Smooth muscle cell of the pulmonary artery (primary cell): ENCODE results near the gene MGA. TPM values are rescaled to one million over a fixed set of nuclear protein-coding genes. Genes with fewer than 3 reads are reported as not detected.

ENCODE experiments used
- total RNA-seq: library from RNA; depleted of rRNA; stranded (reverse); fragments of >200 nt; gene quantifications from 2 replicates; pipeline ENCODE4 v1.2.3, GENCODE V29; 2014

MGA gene
- total RNA-seq = 34.6 and 36.2 TPM in 2 replicates

DNA sequence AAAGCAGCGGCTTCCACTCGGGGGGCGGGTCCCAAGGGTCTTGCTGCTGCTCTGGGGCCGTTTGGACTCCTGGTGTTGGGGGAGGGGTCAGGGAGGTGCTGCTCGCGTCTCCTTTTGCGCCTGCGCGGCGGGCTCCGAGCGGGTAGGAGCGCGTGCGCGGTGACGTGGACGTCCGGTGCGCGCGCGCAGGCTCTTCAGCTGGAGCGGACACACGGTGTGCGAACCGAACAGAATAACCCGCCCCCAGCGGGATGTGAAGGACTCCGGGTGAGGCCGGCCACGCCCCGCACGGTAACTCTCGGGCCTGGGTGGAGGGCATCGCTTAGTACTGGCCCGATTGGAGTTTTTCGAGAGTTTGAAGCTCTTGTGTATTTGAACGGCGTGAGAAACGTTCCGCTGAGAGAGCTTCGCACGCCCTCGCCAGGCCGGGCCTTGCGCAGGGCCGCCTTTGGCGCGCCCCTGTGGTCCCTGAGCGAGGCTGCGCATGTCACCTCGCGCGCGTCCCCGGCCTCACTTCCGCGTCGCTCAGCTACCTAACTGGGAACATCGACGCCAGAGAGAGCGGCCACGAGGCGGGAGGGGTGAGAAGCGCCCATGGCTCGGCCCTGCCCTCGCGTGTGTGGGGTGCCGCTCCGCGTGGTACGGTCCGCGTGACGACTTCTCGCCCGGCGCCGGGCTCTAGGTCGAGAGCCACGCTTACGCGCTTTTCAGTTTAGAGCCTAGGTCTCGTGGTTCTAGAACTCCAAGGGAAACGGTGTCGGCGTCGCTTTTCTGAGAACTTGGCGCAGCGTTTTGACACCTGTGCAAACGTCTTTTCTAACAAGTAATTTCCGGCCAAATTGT lies at the start of gene MGA:
Gene MGA (plus strand): TSS at position 171 of the 843 bp plus-strand sequence.

DNA sequence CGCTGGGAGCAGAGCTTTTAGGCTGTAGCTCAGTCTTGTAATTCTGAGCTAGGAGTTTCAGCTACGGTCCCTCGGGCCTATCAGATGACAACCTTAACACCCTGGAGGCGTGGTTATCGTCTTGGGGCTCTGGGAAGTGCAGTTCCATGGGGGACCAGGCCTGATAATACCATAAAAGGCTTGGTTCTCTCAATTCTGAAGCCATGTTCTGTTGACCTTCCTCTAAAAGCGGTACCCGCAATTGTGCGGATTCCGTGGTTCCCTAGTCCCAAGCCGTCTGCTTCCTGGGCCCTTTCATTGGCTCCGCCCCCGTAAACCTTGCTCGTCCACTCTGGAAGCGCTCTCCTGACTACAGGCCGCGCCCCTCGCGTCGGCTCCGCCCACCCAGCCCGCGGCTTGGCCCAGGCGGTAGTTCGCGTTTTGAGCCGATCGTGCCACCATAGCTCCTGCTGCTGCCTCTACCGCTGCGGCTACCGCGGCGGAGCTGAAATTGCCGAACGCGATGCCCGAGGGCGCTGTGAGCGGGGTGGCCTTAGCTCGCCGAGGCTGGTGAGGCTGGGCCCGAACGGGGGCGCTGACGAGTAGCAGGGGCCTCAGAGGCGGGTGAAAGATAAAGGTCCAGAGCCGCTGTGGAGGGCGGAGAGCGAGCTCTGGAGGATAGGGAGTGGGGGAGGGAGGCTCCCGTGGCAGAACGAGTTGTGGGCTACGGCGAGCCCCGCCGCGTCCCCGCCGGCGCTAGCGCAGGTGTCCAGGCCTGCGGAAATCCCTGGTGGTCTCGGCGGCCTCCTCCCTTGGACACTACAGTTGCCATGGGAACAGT lies 114.1 kb downstream of the MGA start, which contains the start of gene MAPKBP1:
Gene MAPKBP1 (plus strand): TSS at position 423 of the 820 bp plus-strand sequence. CDS start 792 bp downstream, outside the sequence.

Other genes starting within 250 kb of the MGA start
- 12.1 and 13.5 TPM in 2 replicates for gene RTF1, start 243.3 kb upstream of the MGA start, total RNA-seq
- gene ITPKA, start 166.5 kb upstream of the MGA start, total RNA-seq = 0.76 and 0.91 TPM in 2 replicates
- gene LTK, start 146.6 kb upstream of the MGA start, total RNA-seq = 0.07 TPM in 1 of 2 replicates, not detected in the other
- 25.5 and 30.3 TPM in 2 replicates for gene RPAP1, start 116.1 kb upstream of the MGA start, total RNA-seq
- gene TYRO3, start 101.2 kb upstream of the MGA start, total RNA-seq = 7.6 and 11.5 TPM in 2 replicates
- 20.7 and 26.6 TPM in 2 replicates for gene MAPKBP1, start 114.1 kb downstream of the MGA start, total RNA-seq
- 2.5 and 4.1 TPM in 2 replicates for gene JMJD7, start 167.7 kb downstream of the MGA start, total RNA-seq
- 1.1 and 1.2 TPM in 2 replicates for gene PLA2G4B, start 178.4 kb downstream of the MGA start, total RNA-seq
- gene SPTBN5, start 233.6 kb downstream of the MGA start, total RNA-seq = 0.20 and 0.36 TPM in 2 replicates